Ascending aorta (tissue), 2 donors: Measurements from ENCODE around the gene DACH1. TPM values are rescaled to one million over a fixed set of nuclear protein-coding genes. Genes with fewer than 3 reads are reported as not detected.

Experiments used
- DNase-seq, 2 donors: peaks; one replicate each; pipeline ENCODE4 v3.0.0-alpha.2; 2019; ENCODE audit warnings: low spot score in 2 of 2
- H3K27ac ChIP-seq, 2 donors: fragments of 200-600 bp; sonication (generic); one replicate each; pipeline ENCODE4 v1.5.1; 2016 to 2017; ENCODE audit warnings: mild to moderate bottlenecking in 1 of 2
- H3K27me3 ChIP-seq: fragments of 200-600 bp; sonication (generic); one replicate; pipeline ENCODE4 v1.5.1; 2017
- H3K36me3 ChIP-seq, 2 donors: fragments of 200-600 bp; sonication (generic); one replicate each; pipeline ENCODE4 v1.5.1; 2016
- H3K4me1 ChIP-seq, 2 donors: fragments of 200-600 bp; sonication (generic); one replicate each; pipeline ENCODE4 v1.5.1; 2016 to 2017; ENCODE audit warnings: mild to moderate bottlenecking in 1 of 2
- H3K4me3 ChIP-seq, 2 donors: fragments of 200-600 bp; sonication (generic); one replicate each; pipeline ENCODE4 v1.5.1; 2016 to 2017; ENCODE audit warnings: mild to moderate bottlenecking in 1 of 2
- H3K9me3 ChIP-seq, 2 donors: fragments of 200-600 bp; sonication (generic); one replicate each; pipeline ENCODE4 v1.5.1; 2016
- intact Hi-C: fragments of 100-400 bp; cut with DNase I; formaldehyde crosslinking; loops from one replicate; pipeline ENCODE4 v1.15.1; 2023
- total RNA-seq: library from RNA; depleted of rRNA; stranded (reverse); fragments of >200 nt; gene quantifications from one replicate; pipeline ENCODE4 v1.1.0, GENCODE V29; 2016
- TF ChIP-seq, protein P1 (sequence below), 3 experiments: fragments of 200-600 bp in 2 of 3; fragments of 450-650 bp in 1 of 3; sonication (generic) in 2 of 3; IDR thresholded peaks; one replicate each; pipeline ENCODE4 v1.5.1; 2016 to 2019; ENCODE audit warnings: antibody characterized with exemption in 3 of 3, mild to moderate bottlenecking in 1 of 3, moderate library complexity in 1 of 3

DACH1 gene
- total RNA-seq, 1 donor from 2014 or later: not detected

DNA sequence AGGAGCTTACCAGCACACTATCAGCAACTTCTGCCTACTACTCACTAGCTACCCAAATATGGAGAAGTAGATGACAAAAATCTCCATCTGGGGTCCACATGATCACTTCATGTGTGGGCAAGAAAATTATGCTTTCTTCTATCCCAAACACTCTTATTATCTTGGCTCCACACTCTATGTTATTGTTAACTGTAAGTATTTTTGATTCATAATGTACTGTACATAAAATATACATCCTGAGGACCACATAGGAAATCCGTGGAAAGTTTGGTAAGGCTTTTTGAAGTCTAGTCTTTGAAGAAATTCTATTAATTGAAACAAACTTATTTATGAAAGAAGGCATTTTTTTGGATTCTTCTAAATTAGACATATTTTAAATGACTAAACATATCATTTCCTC, 378.8 kb downstream of the DACH1 start:
- intact Hi-C loops: no loop called here
- DNase-seq: no peak

DNA sequence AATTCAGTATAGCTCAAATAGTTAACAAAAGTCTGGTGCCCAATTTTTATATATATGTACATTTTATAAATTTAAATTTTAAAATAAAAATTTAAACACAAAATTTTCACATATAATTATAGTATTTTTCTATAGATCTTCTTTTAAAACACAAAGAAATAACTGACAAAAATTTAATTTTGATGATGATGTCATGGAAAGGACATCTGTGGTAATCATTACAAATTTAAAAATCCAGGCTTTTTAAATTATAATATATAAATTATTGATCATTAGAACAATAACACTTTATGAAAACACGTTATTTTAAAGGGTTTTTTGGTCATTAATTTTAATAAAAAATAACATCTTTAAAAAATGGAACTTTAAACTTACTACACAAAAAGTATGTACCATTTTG, 381.1 kb downstream of the DACH1 start:
- Histone ChIP-seq H3K4me3 (no peak overlapping the region), H3K36me3 (no peaks in the 10 kb centered on the region), H3K27ac (no peak overlapping the region), H3K27me3 (no peaks in the 10 kb centered on the region), H3K4me1 (no peaks in the 10 kb centered on the region), H3K9me3 (no peaks in the 10 kb centered on the region)
- TF ChIP-seq, protein P1, sequence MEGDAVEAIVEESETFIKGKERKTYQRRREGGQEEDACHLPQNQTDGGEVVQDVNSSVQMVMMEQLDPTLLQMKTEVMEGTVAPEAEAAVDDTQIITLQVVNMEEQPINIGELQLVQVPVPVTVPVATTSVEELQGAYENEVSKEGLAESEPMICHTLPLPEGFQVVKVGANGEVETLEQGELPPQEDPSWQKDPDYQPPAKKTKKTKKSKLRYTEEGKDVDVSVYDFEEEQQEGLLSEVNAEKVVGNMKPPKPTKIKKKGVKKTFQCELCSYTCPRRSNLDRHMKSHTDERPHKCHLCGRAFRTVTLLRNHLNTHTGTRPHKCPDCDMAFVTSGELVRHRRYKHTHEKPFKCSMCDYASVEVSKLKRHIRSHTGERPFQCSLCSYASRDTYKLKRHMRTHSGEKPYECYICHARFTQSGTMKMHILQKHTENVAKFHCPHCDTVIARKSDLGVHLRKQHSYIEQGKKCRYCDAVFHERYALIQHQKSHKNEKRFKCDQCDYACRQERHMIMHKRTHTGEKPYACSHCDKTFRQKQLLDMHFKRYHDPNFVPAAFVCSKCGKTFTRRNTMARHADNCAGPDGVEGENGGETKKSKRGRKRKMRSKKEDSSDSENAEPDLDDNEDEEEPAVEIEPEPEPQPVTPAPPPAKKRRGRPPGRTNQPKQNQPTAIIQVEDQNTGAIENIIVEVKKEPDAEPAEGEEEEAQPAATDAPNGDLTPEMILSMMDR (IDR thresholded peaks at IDR 0.05): no peak
- intact Hi-C loops: no loop called here
- DNase-seq: no peak

More for the DNA sequence above, 378.8 kb downstream of the DACH1 start:
- Histone ChIP-seq H3K4me1 (no peaks in the 10 kb centered on the region), H3K4me3 (no peak overlapping the region), H3K9me3 (no peaks in the 10 kb centered on the region), H3K27me3 (no peaks in the 10 kb centered on the region), H3K36me3 (no peaks in the 10 kb centered on the region), H3K27ac (no peak overlapping the region)
- TF ChIP-seq, protein P1 (IDR thresholded peaks at IDR 0.05): no peak

DNA sequence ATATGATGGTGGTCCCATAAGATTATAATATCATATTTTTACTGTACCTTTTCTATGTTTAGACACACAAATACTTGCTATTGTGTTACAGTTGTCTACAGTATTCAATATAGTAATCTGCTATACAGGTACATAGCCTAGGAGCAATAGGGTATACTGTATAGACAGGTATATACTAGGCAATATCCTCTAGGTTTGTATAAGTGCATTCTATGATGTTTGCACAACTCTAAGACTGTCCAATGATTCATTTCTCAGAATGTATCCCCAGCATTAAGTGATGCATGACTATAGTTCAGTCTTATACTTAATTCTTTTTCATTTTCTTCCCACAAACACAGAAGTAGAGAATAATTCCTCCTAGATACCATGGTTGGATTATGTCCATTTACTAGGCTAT, 383.3 kb downstream of the DACH1 start:
- no peaks in the 10 kb centered on the region for H3K4me1 ChIP-seq
- no peak overlapping the region for H3K27ac ChIP-seq
- TF ChIP-seq, protein P1 (IDR thresholded peaks at IDR 0.05): no peak
- H3K27me3 ChIP-seq: no peaks in the 10 kb centered on the region
- H3K9me3 ChIP-seq: no peaks in the 10 kb centered on the region
- DNase-seq: no peak
- intact Hi-C loops: no loop called here
- H3K4me3 ChIP-seq: no peak overlapping the region
- H3K36me3 ChIP-seq: no peaks in the 10 kb centered on the region

GRCh38 chr13:71481501-71481900, 385.5 kb downstream of the DACH1 start:
- DNase-seq: no peak
- Histone ChIP-seq H3K27me3 (no peaks in the 10 kb centered on the region), H3K4me3 (no peak overlapping the region), H3K4me1 (no peaks in the 10 kb centered on the region), H3K9me3 (no peaks in the 10 kb centered on the region), H3K36me3 (no peaks in the 10 kb centered on the region), H3K27ac (no peak overlapping the region)
- intact Hi-C loops: no loop called here
- TF ChIP-seq, protein P1 (IDR thresholded peaks at IDR 0.05): no peak

GRCh38 chr13:71481046-71481445, 386.0 kb downstream of the DACH1 start:
- TF ChIP-seq, protein P1 (IDR thresholded peaks at IDR 0.05): no peak
- no peak for DNase-seq
- Histone ChIP-seq H3K36me3 (no peaks in the 10 kb centered on the region), H3K4me3 (no peak overlapping the region), H3K4me1 (no peaks in the 10 kb centered on the region), H3K9me3 (no peaks in the 10 kb centered on the region), H3K27me3 (no peaks in the 10 kb centered on the region), H3K27ac (no peak overlapping the region)
- intact Hi-C loops: no loop called here

DNA sequence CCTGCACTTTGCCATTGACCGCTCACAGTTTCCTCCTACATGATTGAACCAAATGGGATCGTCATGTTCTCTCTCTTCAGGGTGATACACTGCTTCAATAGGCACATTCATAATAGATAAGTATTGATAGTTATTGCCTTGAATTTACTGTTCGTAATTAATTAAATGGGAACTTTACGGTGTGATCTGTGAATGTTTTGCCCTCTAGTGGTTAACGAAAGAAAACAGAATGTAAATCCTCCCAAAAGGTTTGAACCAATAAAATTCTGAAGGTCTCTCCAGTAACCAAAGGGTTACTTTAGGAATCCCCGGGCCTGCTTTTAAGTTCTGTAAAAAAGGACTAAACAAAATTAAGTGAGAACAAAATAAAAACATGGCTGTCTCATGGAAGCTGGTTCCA, 389.3 kb downstream of the DACH1 start:
- no peak for DNase-seq
- TF ChIP-seq, protein P1 (IDR thresholded peaks at IDR 0.05): no peak
- H3K27me3 ChIP-seq: no peaks in the 10 kb centered on the region
- no peak overlapping the region for H3K27ac ChIP-seq
- intact Hi-C loops: no loop called here
- no peaks in the 10 kb centered on the region for H3K4me1 ChIP-seq
- no peak overlapping the region for H3K4me3 ChIP-seq
- H3K9me3 ChIP-seq: no peaks in the 10 kb centered on the region
- no peaks in the 10 kb centered on the region for H3K36me3 ChIP-seq
